H1 (cell line): Measurements from ENCODE around the gene KRT17. TPM values are rescaled to one million over a fixed set of nuclear protein-coding genes. Genes with fewer than 3 reads are reported as not detected.

ENCODE experiments used
- CTCF ChIA-PET: fragments of 300-600 bp; sonication (Branson Sonifier 250); formaldehyde crosslinking; loops from one replicate; lab custom pipeline; 2021; ENCODE audit not compliant: partially characterized antibody; lab: Charles Lee
- POLR2A ChIA-PET: fragments of 300-600 bp; sonication (Branson Sonifier 250); formaldehyde crosslinking; loops from one replicate; lab custom pipeline; 2021; ENCODE audit warnings: inconsistent platforms; ENCODE audit not compliant: partially characterized antibody; lab: Charles Lee
- DNase-seq, 2 experiments: peaks; one replicate each; pipeline versions ENCODE4 v3.0.0 to v3.0.0-alpha.2; 2010 to 2022; ENCODE audit warnings: low spot score in 2 of 2, low read depth in 1 of 2, mixed read lengths in 1 of 2
- FAIRE-seq: peaks from 2 replicates; lab custom pipeline; 2011; peaks lifted over from hg19 to GRCh38; lab: Jason Lieb, UNC
- H2AFZ ChIP-seq: 2 replicates; pipeline ENCODE4 v1.8.1; 2012; ENCODE audit warnings: low read length, inconsistent platforms
- H2AK5ac ChIP-seq: 2 replicates; pipeline ENCODE4 v1.6.1; 2013; ENCODE audit warnings: low read depth, low read length
- H2BK120ac ChIP-seq: replicated peaks from 2 replicates; pipeline ENCODE3; 2013; ENCODE audit warnings: low read depth, low read length, inconsistent platforms
- H2BK12ac ChIP-seq: 2 replicates; pipeline ENCODE4 v1.6.1; 2013; ENCODE audit warnings: low read depth, low read length
- H2BK15ac ChIP-seq: 2 replicates; pipeline ENCODE4 v1.6.1; 2013; ENCODE audit warnings: low read length
- H2BK20ac ChIP-seq: 2 replicates; pipeline ENCODE4 v1.6.1; 2013; ENCODE audit warnings: low read length
- H2BK5ac ChIP-seq: 2 replicates; pipeline ENCODE4 v1.6.1; 2013; ENCODE audit warnings: low read depth, low read length
- H3K14ac ChIP-seq: 2 replicates; pipeline ENCODE4 v1.6.1; 2013; ENCODE audit warnings: inconsistent platforms; ENCODE audit not compliant: insufficient read length
- H3K18ac ChIP-seq: 2 replicates; pipeline ENCODE4 v1.6.1; 2013; ENCODE audit warnings: low read length; ENCODE audit errors: extremely low read depth
- H3K23ac ChIP-seq: 2 replicates; pipeline ENCODE4 v1.6.1; 2013; ENCODE audit warnings: inconsistent platforms; ENCODE audit not compliant: insufficient read length
- H3K23me2 ChIP-seq: 2 replicates; pipeline ENCODE4 v1.6.1; 2013; ENCODE audit warnings: low read depth, low read length
- H3K27ac ChIP-seq: 2 replicates; pipeline ENCODE4 v1.6.1; 2011; ENCODE audit warnings: low read depth, low read length, inconsistent platforms
- H3K27me3 ChIP-seq, 4 experiments: replicated peaks in 1 of 4; 1 replicate in 1 of 4; 2 replicates in 3 of 4; pipeline versions ENCODE4 v1.6.1 to v1.8.1; 2011 to 2013; ENCODE audit warnings: low read length in 3 of 4, mild to moderate bottlenecking in 3 of 4, inconsistent platforms in 2 of 4, mixed read lengths in 2 of 4, moderate library complexity in 1 of 4; ENCODE audit not compliant: control insufficient read depth in 3 of 4, insufficient read depth in 3 of 4; ENCODE audit errors: extremely low read depth in 1 of 4
- H3K36me3 ChIP-seq, 4 experiments: 2 replicates each; pipeline versions ENCODE4 v1.6.1 to v1.8.1; 2011 to 2013; ENCODE audit warnings: mild to moderate bottlenecking in 4 of 4, low read length in 3 of 4, moderate library complexity in 2 of 4, control low read depth in 1 of 4, inconsistent platforms in 1 of 4; ENCODE audit not compliant: insufficient read depth in 4 of 4, control insufficient read depth in 2 of 4
- H3K4ac ChIP-seq: replicated peaks from 2 replicates; pipeline ENCODE3; 2013; ENCODE audit warnings: low read length, low read depth, mixed read lengths, inconsistent platforms; ENCODE audit not compliant: insufficient read length
- H3K4me1 ChIP-seq, 4 experiments: replicated peaks in 1 of 4; 1 replicate in 1 of 4; 2 replicates in 3 of 4; pipeline versions ENCODE4 v1.6.1 to v1.8.1; 2011 to 2013; ENCODE audit warnings: low read length in 3 of 4, inconsistent platforms in 2 of 4, mixed read lengths in 1 of 4; ENCODE audit not compliant: insufficient read depth in 4 of 4, control insufficient read depth in 3 of 4
- H3K4me2 ChIP-seq, 2 experiments: 2 replicates each; pipeline versions ENCODE4 v1.6.1 to v1.8.1; 2011 to 2013; ENCODE audit warnings: low read depth in 2 of 2, low read length in 2 of 2, control low read depth in 1 of 2, inconsistent platforms in 1 of 2, mild to moderate bottlenecking in 1 of 2; ENCODE audit not compliant: insufficient read depth in 1 of 2
- H3K4me3 ChIP-seq, 4 experiments: fragments of 200-600, 300-600 bp in 1 of 4; sonication (generic), shearing (Covaris generic), sonication (Bioruptor Twin) in 1 of 4; 2 replicates each; pipeline versions ENCODE4 v1.5.1 to v1.8.1; 2011 to 2016; ENCODE audit warnings: low read length in 4 of 4, low read depth in 3 of 4, control low read depth in 2 of 4, inconsistent platforms in 2 of 4, mild to moderate bottlenecking in 2 of 4, mixed read lengths in 1 of 4, moderate library complexity in 1 of 4; ENCODE audit not compliant: insufficient read depth in 2 of 4; ENCODE audit errors: extremely low read depth in 1 of 4
- H3K56ac ChIP-seq: replicated peaks from 2 replicates; pipeline ENCODE3; 2013; ENCODE audit warnings: low read depth, mild to moderate bottlenecking, mixed read lengths, low read length, inconsistent platforms; ENCODE audit not compliant: insufficient read length
- H3K79me1 ChIP-seq: 2 replicates; pipeline ENCODE4 v1.6.1; 2013; ENCODE audit warnings: low read depth, low read length, control low read depth
- H3K79me2 ChIP-seq, 2 experiments: 2 replicates each; pipeline versions ENCODE4 v1.6.1 to v1.8.1; 2012 to 2013; ENCODE audit warnings: low read length in 2 of 2, mild to moderate bottlenecking in 2 of 2, inconsistent platforms in 1 of 2; ENCODE audit not compliant: insufficient read depth in 2 of 2, control insufficient read depth in 1 of 2
- H3K9ac ChIP-seq, 4 experiments: replicated peaks in 1 of 4; 1 replicate in 1 of 4; 2 replicates in 3 of 4; pipeline versions ENCODE4 v1.6.1 to v1.8.1; 2011 to 2013; ENCODE audit warnings: low read depth in 3 of 4, low read length in 3 of 4, control low read depth in 2 of 4, mild to moderate bottlenecking in 2 of 4, moderate library complexity in 2 of 4, inconsistent platforms in 1 of 4; ENCODE audit errors: extremely low read depth in 1 of 4
- H3K9me3 ChIP-seq, 2 experiments: 2 replicates each; pipeline versions ENCODE4 v1.6.1 to v1.8.1; 2012 to 2013; ENCODE audit warnings: mild to moderate bottlenecking in 2 of 2, moderate library complexity in 2 of 2, control low read depth in 1 of 2, inconsistent platforms in 1 of 2, low read depth in 1 of 2, low read length in 1 of 2, mixed read lengths in 1 of 2; ENCODE audit not compliant: insufficient read depth in 2 of 2
- H4K20me1 ChIP-seq, 2 experiments: replicated peaks in 1 of 2; 2 replicates each; pipeline versions ENCODE3 to v1.8.1; 2011 to 2013; ENCODE audit warnings: inconsistent platforms in 2 of 2, low read length in 2 of 2, mild to moderate bottlenecking in 1 of 2; ENCODE audit not compliant: insufficient read depth in 2 of 2, control insufficient read depth in 1 of 2
- H4K5ac ChIP-seq: 2 replicates; pipeline ENCODE4 v1.6.1; 2013; ENCODE audit warnings: low read length, low read depth, mixed read lengths, inconsistent platforms; ENCODE audit not compliant: insufficient read length
- H4K8ac ChIP-seq: 2 replicates; pipeline ENCODE4 v1.8.0; 2013; ENCODE audit warnings: mild to moderate bottlenecking, moderate library complexity, low read length, inconsistent platforms; ENCODE audit not compliant: insufficient read depth; ENCODE audit errors: extremely low read depth
- H4K91ac ChIP-seq: replicated peaks from 2 replicates; pipeline ENCODE3; 2013; ENCODE audit warnings: low read length, mixed read lengths, inconsistent platforms; ENCODE audit not compliant: insufficient read length
- CBX5 ChIP-seq: fragments of 300-800, 300-1000 bp; sonication (generic); IDR thresholded peaks from 2 replicates; pipeline ENCODE4 v1.7.1; 2016; ENCODE audit warnings: antibody characterized with exemption, low read length, low read depth
- CHD2 ChIP-seq: IDR thresholded peaks from 2 replicates; pipeline ENCODE4 v1.6.1; 2012; ENCODE audit warnings: low read length, improper control_type of control experiment
- NANOG ChIP-seq: IDR thresholded peaks from 2 replicates; pipeline ENCODE4 v1.6.1; 2011; ENCODE audit warnings: low read length, low read depth, mild to moderate bottlenecking, inconsistent platforms; ENCODE audit not compliant: insufficient read depth, poor library complexity, severe bottlenecking
- RFX5 ChIP-seq: IDR thresholded peaks from 2 replicates; pipeline ENCODE4 v1.6.1; 2011; ENCODE audit warnings: low read depth, low read length, improper control_type of control experiment, borderline replicate concordance
- RNF2 ChIP-seq: fragments of 200-900, 300-1000 bp; sonication (generic); IDR thresholded peaks from 2 replicates; pipeline ENCODE4 v1.7.1; 2016; ENCODE audit warnings: borderline replicate concordance, low read depth, mild to moderate bottlenecking, antibody characterized with exemption, low read length; ENCODE audit not compliant: poor library complexity, severe bottlenecking; ENCODE audit errors: missing control alignments
- SUZ12 ChIP-seq: fragments of 200-600 bp; sonication (generic); IDR thresholded peaks from 2 replicates; pipeline ENCODE4 v1.6.1; 2012; ENCODE audit warnings: mild to moderate bottlenecking, inconsistent platforms, low read length, moderate library complexity, mixed read lengths
- TAF7 ChIP-seq: optimal IDR thresholded peaks from 2 replicates; pipeline ENCODE3; 2011; ENCODE audit warnings: low read depth, mild to moderate bottlenecking, inconsistent platforms, low read length, moderate library complexity, borderline replicate concordance
- WGBS, 2 experiments: shearing (Covaris generic) in 1 of 2; methylation state at CpG; one replicate each; pipeline versions ENCODE4 v1.1.6 to v1.1.7; 2013 to 2015; ENCODE audit warnings: low lambda C conversion rate in 2 of 2, mixed read lengths in 2 of 2, inconsistent platforms in 1 of 2, low coverage in 1 of 2, missing lambda C conversion rate in 1 of 2; ENCODE audit not compliant: insufficient replicate concordance in 2 of 2, insufficient coverage in 1 of 2, insufficient read length in 1 of 2; ENCODE audit errors: extremely low coverage in 1 of 2, missing lambda C conversion rate in 1 of 2; 5-methylcytosine and 5-hydroxymethylcytosine counted together
- polyA plus RNA-seq, 7 experiments: library from polyadenylated mRNA; depleted of rRNA in 3 of 7; stranded (reverse) in 5 of 7; unstranded in 2 of 7; fragments of >200 nt in 5 of 7; fragments of 200-250 nt in 2 of 7; gene quantifications; 1 replicate in 5 of 7; 2 replicates in 1 of 7; 4 replicates in 1 of 7; pipeline versions ENCODE4 v1.2.1 to v1.2.3, GENCODE V29; 2011 to 2013; ENCODE audit warnings: missing spikeins in 2 of 7, mixed read lengths in 2 of 7
- total RNA-seq: library from RNA; stranded (reverse); fragmentation: NEBNext Ultra II Directional; extraction: Animal tissue kit (Norgen Biotek cat#: 25700); gene quantifications from 2 replicates; pipeline ENCODE4 v1.2.1, GENCODE V29; 2021

The KRT17 gene
- total and polyA plus RNA-seq, 2 of the 8 experiments (the other 6 are each of a cell fraction or from before 2014, with no cell fraction given), result 0.50 to 0.95 TPM

- no peak overlapping the region for H2BK120ac ChIP-seq
- FAIRE-seq (no peak), DNase-seq (no peak)
- no peak overlapping the region for H2BK15ac ChIP-seq
- H3K79me1 ChIP-seq, result no peaks in the 10 kb centered on the region
- H3K27ac ChIP-seq, result no peak overlapping the region
- POLR2A ChIA-PET, result interaction anchor here (1.5 kb wide), 1 partner anchor 75 kb away, joined by 4 read pairs; no protein-coding TSS in a partner anchor
- H3K36me3 ChIP-seq, result no peaks in the 10 kb centered on the region
- no peak overlapping the region for H2BK20ac ChIP-seq
- no peaks in the 10 kb centered on the region for H4K20me1 ChIP-seq
- H2BK5ac ChIP-seq, result no peak overlapping the region
- no peaks in the 10 kb centered on the region for H3K27me3 ChIP-seq
- no peak overlapping the region for H3K14ac ChIP-seq
- H3K9ac ChIP-seq, result no peak overlapping the region
- H2BK12ac ChIP-seq, result no peak overlapping the region
- H3K56ac ChIP-seq, result no peak overlapping the region
- no peak overlapping the region for H3K18ac ChIP-seq
- H3K79me2 ChIP-seq, result no peaks in the 10 kb centered on the region
- no peak overlapping the region for H4K8ac ChIP-seq
- peaks cover 0 to 5% (median 4%) of the 10 kb centered on the region in 4 experiments; a peak in 4 of 7 replicates for H3K4me1 ChIP-seq
- no peak overlapping the region for H3K4me2 ChIP-seq
- H3K4me3 ChIP-seq, result no peak overlapping the region
- H4K5ac ChIP-seq, result no peak overlapping the region
- 89% methylated on average over 5 of the region's 5 CpGs; no CpG with 5 or more reads in 1 of the 2 experiments for WGBS, 2 experiments
- 0 out of 2 replicates have a peak overlapping the region, but pooled peaks have one; percentile 53 for H2AK5ac ChIP-seq
- H3K4ac ChIP-seq, result no peak overlapping the region
- H2AFZ ChIP-seq, result no peak overlapping the region
- no peaks in the 10 kb centered on the region for H3K9me3 ChIP-seq
- H3K23me2 ChIP-seq, result no peaks in the 10 kb centered on the region
- no peak overlapping the region for H3K23ac ChIP-seq
- no peak overlapping the region for H4K91ac ChIP-seq
- no peak for TF ChIP-seq CHD2
- TF ChIP-seq NANOG, result no peak
- TF ChIP-seq RFX5, result no peak
- TF ChIP-seq CBX5, result no peak
- TF ChIP-seq RNF2, result no peak
- TF ChIP-seq TAF7, result no peak
- TF ChIP-seq SUZ12, result no peak
- CTCF ChIA-PET, result interaction anchor here (0.6 to 2.3 kb wide), 5 partner anchors 10 to 49 kb away, joined by 3 to 11 read pairs (median 3); partner anchors contain the start of gene KRT17
These were observed 10.3 kb downstream of the KRT17 start for GRCh38 chr17:41614098-41614497.
